GM23338 (cell line): Measurements from ENCODE around the gene TINAGL1. TPM values are rescaled to one million over a fixed set of nuclear protein-coding genes. Genes with fewer than 3 reads are reported as not detected.

Experiments
- ATAC-seq: fragments of 200-7000 bp; cut with Tn5 transposase; 3 replicates; pipeline ENCODE4 v1.9.1; 2020
- DNase-seq: peaks from one replicate; pipeline ENCODE4 v3.0.0-alpha.2; 2015; ENCODE audit warnings: low spot score
- H2AFZ ChIP-seq: fragments of 200-600 bp; sonication (generic); 2 replicates; pipeline ENCODE4 v1.8.0; 2016; ENCODE audit warnings: antibody characterized with exemption, mild to moderate bottlenecking, moderate library complexity
- H3F3A ChIP-seq: fragments of 200-600 bp; sonication (generic); replicated peaks from 2 replicates; pipeline ENCODE4 v1.8.0; 2017; ENCODE audit warnings: antibody characterized with exemption, mixed run types, low read depth
- H3K27ac ChIP-seq: fragments of 200-600 bp; sonication (generic); 2 replicates; pipeline ENCODE4 v1.6.1; 2016; ENCODE audit warnings: low read depth
- H3K27me3 ChIP-seq: fragments of 200-600 bp; sonication (generic); 2 replicates; pipeline ENCODE4 v1.8.0; 2016; ENCODE audit warnings: mild to moderate bottlenecking, mixed run types, moderate library complexity; ENCODE audit not compliant: insufficient read depth
- H3K36me3 ChIP-seq: fragments of 200-600 bp; sonication (generic); 2 replicates; pipeline ENCODE4 v1.8.0; 2016; ENCODE audit warnings: mild to moderate bottlenecking; ENCODE audit not compliant: insufficient read depth
- H3K4me1 ChIP-seq: fragments of 200-600 bp; sonication (generic); 2 replicates; pipeline ENCODE4 v1.8.0; 2016; ENCODE audit warnings: mild to moderate bottlenecking, moderate library complexity; ENCODE audit not compliant: insufficient read depth
- H3K4me2 ChIP-seq: fragments of 200-600 bp; sonication (generic); 2 replicates; pipeline ENCODE4 v1.7.1; 2017; ENCODE audit warnings: mixed run types
- H3K4me3 ChIP-seq: fragments of 200-600 bp; sonication (generic); 2 replicates; pipeline ENCODE4 v1.6.1; 2016; ENCODE audit warnings: mixed run types
- H3K79me2 ChIP-seq: fragments of 200-600 bp; sonication (generic); replicated peaks from 2 replicates; pipeline ENCODE4 v1.8.0; 2017; ENCODE audit warnings: mild to moderate bottlenecking; ENCODE audit not compliant: insufficient read depth
- H3K9me2 ChIP-seq: fragments of 200-600 bp; sonication (generic); 2 replicates; pipeline ENCODE4 v1.8.0; 2017; ENCODE audit not compliant: insufficient read depth
- H4K20me1 ChIP-seq: fragments of 200-600 bp; sonication (generic); replicated peaks from 2 replicates; pipeline ENCODE4 v1.8.0; 2017; ENCODE audit warnings: mild to moderate bottlenecking; ENCODE audit not compliant: insufficient read depth
- H3K27ac Mint-ChIP-seq: 2 replicates; pipeline ENCODE4 v1.8.0; 2020; ENCODE audit warnings: inconsistent platforms, mild to moderate bottlenecking, moderate library complexity, mixed read lengths
- H3K27me3 Mint-ChIP-seq: 3 replicates; pipeline ENCODE4 v1.8.0; 2022; ENCODE audit warnings: low read depth, mild to moderate bottlenecking, moderate library complexity, mixed read lengths, inconsistent platforms; ENCODE audit not compliant: insufficient read depth, poor library complexity
- H3K36me3 Mint-ChIP-seq: 3 replicates; pipeline ENCODE4 v1.8.0; 2021; ENCODE audit warnings: low read depth, mild to moderate bottlenecking, inconsistent platforms, moderate library complexity, mixed read lengths
- H3K4me1 Mint-ChIP-seq: 3 replicates; pipeline ENCODE4 v1.8.0; 2020; ENCODE audit warnings: mild to moderate bottlenecking, inconsistent platforms, mixed read lengths
- H3K4me3 Mint-ChIP-seq: 3 replicates; pipeline ENCODE4 v1.8.0; 2021; ENCODE audit warnings: moderate library complexity, mild to moderate bottlenecking, inconsistent platforms, mixed read lengths
- H3K9me3 Mint-ChIP-seq: 3 replicates; pipeline ENCODE4 v1.8.0; 2020; ENCODE audit warnings: moderate library complexity, mild to moderate bottlenecking, inconsistent platforms, mixed read lengths
- ETS1 ChIP-seq: IDR thresholded peaks from 2 replicates; pipeline ENCODE4 v1.6.1; 2016; ENCODE audit warnings: antibody characterized with exemption
- REST ChIP-seq: IDR thresholded peaks from one replicate; pipeline ENCODE4 v1.6.1; 2018; ENCODE audit warnings: antibody characterized with exemption; ENCODE audit not compliant: unreplicated experiment
- ZNF114 ChIP-seq: fragments of 250-450 bp; sonication (Bioruptor Pico); IDR thresholded peaks from 2 replicates; pipeline ENCODE4 v1.5.0; 2020; ENCODE audit warnings: mild to moderate bottlenecking, moderate library complexity
- ZNF331 ChIP-seq: fragments of 250-450 bp; sonication (Bioruptor Pico); IDR thresholded peaks from 2 replicates; pipeline ENCODE4 v1.5.0; 2020; ENCODE audit warnings: low read depth, mild to moderate bottlenecking, moderate library complexity
- ZNF462 ChIP-seq: fragments of 250-450 bp; sonication (Bioruptor Pico); IDR thresholded peaks from 2 replicates; pipeline ENCODE4 v1.5.0; 2020; ENCODE audit warnings: mild to moderate bottlenecking, moderate library complexity
- polyA plus RNA-seq: library from polyadenylated mRNA; unstranded; fragments of >200 nt; fragmentation: Nextera tagmentation; extraction: Ambion mirVana; gene quantifications from 2 replicates; pipeline ENCODE4 v1.2.1, GENCODE V29; 2016
- total RNA-seq: library from RNA; depleted of rRNA; stranded (reverse); fragments of >200 nt; shearing (Covaris generic); gene quantifications from 2 replicates; pipeline ENCODE4 v1.2.3, GENCODE V29; 2014

TINAGL1 gene
- total and polyA plus RNA-seq, 2 experiments from 2014 or later, result 6.8 to 15.8 TPM

- TF ChIP-seq ZNF462 (CRISPR knock-in tag), result no peak
- TF ChIP-seq ZNF331, result no peak
- no peak for TF ChIP-seq ETS1
- TF ChIP-seq ZNF114 (CRISPR knock-in tag), result no peak
Observed at GRCh38 chr1:31571340-31572295, 4.7 kb upstream of the TINAGL1 start (continued).

GRCh38 chr1:31572323-31573104, 3.8 kb upstream of the TINAGL1 start:
- peaks cover 10% of the 10 kb centered on the region for H3K27me3 Mint-ChIP-seq
- no peak for TF ChIP-seq REST

More at GRCh38 chr1:31572323-31573104, 3.8 kb upstream of the TINAGL1 start:
- no peaks in the 10 kb centered on the region for H3K27me3 ChIP-seq
- no peak overlapping the region for H3K4me3 ChIP-seq
- H3K36me3 ChIP-seq, result no peaks in the 10 kb centered on the region
- no peaks in the 10 kb centered on the region for H3K36me3 Mint-ChIP-seq
- no peak overlapping the region for H2AFZ ChIP-seq
- no peaks in the 10 kb centered on the region for H3K9me2 ChIP-seq
- peaks cover 22% of the 10 kb centered on the region for H3K4me1 Mint-ChIP-seq
- H4K20me1 ChIP-seq, result no peaks in the 10 kb centered on the region
- H3K9me3 Mint-ChIP-seq, result no peaks in the 10 kb centered on the region
- H3K4me2 ChIP-seq, result no peak overlapping the region
- DNase-seq (no peak), ATAC-seq (no peak)
- H3K27ac Mint-ChIP-seq, result no peak overlapping the region
- no peaks in the 10 kb centered on the region for H3K79me2 ChIP-seq
- H3K4me3 Mint-ChIP-seq, result no peak overlapping the region
- H3F3A ChIP-seq, result no peaks in the 10 kb centered on the region
- H3K4me1 ChIP-seq, result peaks cover 16% of the 10 kb centered on the region
- no peak overlapping the region for H3K27ac ChIP-seq
